ENCODE results near the gene PPP1R18. TPM values are rescaled to one million over a fixed set of nuclear protein-coding genes. Genes with fewer than 3 reads are reported as not detected.

The PPP1R18 gene
- total and polyA plus RNA-seq, 9 of the 15 experiments (the other 6 are each of a cell fraction or from before 2014, with no cell fraction given) = 12.0 to 99.2 (median 42.6) TPM

DNA sequence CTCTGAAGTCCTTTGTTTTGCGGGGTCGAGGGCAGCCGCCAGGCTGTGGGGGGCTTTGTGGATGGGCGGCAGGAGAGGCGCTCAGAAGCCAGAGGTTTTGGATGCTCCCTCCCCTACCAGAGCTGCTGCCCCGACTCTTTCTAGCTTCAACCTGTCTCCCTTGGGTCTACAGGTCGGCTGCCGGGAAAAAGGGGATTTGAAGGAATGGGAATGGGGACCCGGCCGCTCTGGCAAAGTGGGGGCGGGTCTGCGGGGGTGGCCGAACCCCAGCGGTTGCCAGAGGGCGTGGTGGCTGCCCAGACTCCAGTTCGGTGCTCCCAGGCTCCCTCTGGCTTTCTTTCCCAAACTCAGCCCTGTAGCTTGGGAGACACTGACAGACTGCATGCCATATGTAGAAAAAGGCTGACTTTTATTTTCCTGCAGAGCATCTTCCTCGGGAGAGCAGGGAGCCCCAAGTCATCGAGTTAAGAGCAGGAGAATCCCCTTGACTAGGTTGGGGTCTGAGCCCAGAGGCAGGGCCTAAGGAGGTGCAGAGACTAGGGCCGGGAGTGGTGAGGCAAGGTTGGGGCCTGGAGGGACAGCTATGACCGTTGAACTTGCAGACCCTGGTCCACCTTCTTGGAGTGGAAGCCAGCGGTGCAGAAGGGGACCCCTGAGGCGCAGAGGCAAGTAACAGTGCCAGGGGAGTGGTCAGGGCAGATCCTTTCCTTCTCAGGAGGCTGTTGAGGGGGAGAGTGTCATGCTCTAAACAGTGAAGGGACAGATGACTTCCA lies 1.4 kb upstream of the PPP1R18 start (continued):
- no peak for TF ChIP-seq KLF16 (IDR thresholded peaks at IDR 0.05)
- TF ChIP-seq, protein P1, sequence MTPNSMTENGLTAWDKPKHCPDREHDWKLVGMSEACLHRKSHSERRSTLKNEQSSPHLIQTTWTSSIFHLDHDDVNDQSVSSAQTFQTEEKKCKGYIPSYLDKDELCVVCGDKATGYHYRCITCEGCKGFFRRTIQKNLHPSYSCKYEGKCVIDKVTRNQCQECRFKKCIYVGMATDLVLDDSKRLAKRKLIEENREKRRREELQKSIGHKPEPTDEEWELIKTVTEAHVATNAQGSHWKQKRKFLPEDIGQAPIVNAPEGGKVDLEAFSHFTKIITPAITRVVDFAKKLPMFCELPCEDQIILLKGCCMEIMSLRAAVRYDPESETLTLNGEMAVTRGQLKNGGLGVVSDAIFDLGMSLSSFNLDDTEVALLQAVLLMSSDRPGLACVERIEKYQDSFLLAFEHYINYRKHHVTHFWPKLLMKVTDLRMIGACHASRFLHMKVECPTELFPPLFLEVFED (CRISPR knock-in tag; conservative IDR thresholded peaks at IDR 0.05) = no peak
- TF ChIP-seq, protein P2, sequence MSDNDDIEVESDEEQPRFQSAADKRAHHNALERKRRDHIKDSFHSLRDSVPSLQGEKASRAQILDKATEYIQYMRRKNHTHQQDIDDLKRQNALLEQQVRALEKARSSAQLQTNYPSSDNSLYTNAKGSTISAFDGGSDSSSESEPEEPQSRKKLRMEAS (CRISPR knock-in tag; IDR thresholded peaks at IDR 0.05) = peak; percentile 57; the same call in 1 of the 2 replicates
- TF ChIP-seq LARP7 (IDR thresholded peaks at IDR 0.05) = no peak
- TF ChIP-seq TAF15 (IDR thresholded peaks at IDR 0.05; ENCODE audit: low read depth, low read length) = no peak
- TF ChIP-seq, protein P3, sequence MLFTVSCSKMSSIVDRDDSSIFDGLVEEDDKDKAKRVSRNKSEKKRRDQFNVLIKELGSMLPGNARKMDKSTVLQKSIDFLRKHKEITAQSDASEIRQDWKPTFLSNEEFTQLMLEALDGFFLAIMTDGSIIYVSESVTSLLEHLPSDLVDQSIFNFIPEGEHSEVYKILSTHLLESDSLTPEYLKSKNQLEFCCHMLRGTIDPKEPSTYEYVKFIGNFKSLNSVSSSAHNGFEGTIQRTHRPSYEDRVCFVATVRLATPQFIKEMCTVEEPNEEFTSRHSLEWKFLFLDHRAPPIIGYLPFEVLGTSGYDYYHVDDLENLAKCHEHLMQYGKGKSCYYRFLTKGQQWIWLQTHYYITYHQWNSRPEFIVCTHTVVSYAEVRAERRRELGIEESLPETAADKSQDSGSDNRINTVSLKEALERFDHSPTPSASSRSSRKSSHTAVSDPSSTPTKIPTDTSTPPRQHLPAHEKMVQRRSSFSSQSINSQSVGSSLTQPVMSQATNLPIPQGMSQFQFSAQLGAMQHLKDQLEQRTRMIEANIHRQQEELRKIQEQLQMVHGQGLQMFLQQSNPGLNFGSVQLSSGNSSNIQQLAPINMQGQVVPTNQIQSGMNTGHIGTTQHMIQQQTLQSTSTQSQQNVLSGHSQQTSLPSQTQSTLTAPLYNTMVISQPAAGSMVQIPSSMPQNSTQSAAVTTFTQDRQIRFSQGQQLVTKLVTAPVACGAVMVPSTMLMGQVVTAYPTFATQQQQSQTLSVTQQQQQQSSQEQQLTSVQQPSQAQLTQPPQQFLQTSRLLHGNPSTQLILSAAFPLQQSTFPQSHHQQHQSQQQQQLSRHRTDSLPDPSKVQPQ (CRISPR knock-in tag; IDR thresholded peaks at IDR 0.05; ENCODE audit: borderline replicate concordance) = no peak
- TF ChIP-seq, protein P4, sequence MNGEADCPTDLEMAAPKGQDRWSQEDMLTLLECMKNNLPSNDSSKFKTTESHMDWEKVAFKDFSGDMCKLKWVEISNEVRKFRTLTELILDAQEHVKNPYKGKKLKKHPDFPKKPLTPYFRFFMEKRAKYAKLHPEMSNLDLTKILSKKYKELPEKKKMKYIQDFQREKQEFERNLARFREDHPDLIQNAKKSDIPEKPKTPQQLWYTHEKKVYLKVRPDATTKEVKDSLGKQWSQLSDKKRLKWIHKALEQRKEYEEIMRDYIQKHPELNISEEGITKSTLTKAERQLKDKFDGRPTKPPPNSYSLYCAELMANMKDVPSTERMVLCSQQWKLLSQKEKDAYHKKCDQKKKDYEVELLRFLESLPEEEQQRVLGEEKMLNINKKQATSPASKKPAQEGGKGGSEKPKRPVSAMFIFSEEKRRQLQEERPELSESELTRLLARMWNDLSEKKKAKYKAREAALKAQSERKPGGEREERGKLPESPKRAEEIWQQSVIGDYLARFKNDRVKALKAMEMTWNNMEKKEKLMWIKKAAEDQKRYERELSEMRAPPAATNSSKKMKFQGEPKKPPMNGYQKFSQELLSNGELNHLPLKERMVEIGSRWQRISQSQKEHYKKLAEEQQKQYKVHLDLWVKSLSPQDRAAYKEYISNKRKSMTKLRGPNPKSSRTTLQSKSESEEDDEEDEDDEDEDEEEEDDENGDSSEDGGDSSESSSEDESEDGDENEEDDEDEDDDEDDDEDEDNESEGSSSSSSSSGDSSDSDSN (IDR thresholded peaks at IDR 0.05; ENCODE audit: borderline replicate concordance in 1 of 2, low read depth in 2 of 2, low read length in 2 of 2) = 0 out of 4 replicates have a peak, but pooled peaks of 1 of the 2 experiments have one; percentile 36
- TF ChIP-seq, protein P5, sequence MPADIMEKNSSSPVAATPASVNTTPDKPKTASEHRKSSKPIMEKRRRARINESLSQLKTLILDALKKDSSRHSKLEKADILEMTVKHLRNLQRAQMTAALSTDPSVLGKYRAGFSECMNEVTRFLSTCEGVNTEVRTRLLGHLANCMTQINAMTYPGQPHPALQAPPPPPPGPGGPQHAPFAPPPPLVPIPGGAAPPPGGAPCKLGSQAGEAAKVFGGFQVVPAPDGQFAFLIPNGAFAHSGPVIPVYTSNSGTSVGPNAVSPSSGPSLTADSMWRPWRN (IDR thresholded peaks at IDR 0.05; ENCODE audit: low read depth) = no peak
- TF ChIP-seq E2F3 (CRISPR knock-in tag; IDR thresholded peaks at IDR 0.05) = no peak
- TF ChIP-seq, protein P6, sequence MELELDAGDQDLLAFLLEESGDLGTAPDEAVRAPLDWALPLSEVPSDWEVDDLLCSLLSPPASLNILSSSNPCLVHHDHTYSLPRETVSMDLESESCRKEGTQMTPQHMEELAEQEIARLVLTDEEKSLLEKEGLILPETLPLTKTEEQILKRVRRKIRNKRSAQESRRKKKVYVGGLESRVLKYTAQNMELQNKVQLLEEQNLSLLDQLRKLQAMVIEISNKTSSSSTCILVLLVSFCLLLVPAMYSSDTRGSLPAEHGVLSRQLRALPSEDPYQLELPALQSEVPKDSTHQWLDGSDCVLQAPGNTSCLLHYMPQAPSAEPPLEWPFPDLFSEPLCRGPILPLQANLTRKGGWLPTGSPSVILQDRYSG (tag; conservative IDR thresholded peaks at IDR 0.05; ENCODE audit: low read depth) = no peak
- TF ChIP-seq, protein P7, sequence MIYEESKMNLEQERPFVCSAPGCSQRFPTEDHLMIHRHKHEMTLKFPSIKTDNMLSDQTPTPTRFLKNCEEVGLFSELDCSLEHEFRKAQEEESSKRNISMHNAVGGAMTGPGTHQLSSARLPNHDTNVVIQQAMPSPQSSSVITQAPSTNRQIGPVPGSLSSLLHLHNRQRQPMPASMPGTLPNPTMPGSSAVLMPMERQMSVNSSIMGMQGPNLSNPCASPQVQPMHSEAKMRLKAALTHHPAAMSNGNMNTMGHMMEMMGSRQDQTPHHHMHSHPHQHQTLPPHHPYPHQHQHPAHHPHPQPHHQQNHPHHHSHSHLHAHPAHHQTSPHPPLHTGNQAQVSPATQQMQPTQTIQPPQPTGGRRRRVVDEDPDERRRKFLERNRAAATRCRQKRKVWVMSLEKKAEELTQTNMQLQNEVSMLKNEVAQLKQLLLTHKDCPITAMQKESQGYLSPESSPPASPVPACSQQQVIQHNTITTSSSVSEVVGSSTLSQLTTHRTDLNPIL (CRISPR knock-in tag; IDR thresholded peaks at IDR 0.05) = no peak
- 0 out of 2 replicates have a peak, but pooled peaks have one; percentile 10 for TF ChIP-seq GABPA (tag; conservative IDR thresholded peaks at IDR 0.05; ENCODE audit: low read depth)
- TF ChIP-seq, protein P8, sequence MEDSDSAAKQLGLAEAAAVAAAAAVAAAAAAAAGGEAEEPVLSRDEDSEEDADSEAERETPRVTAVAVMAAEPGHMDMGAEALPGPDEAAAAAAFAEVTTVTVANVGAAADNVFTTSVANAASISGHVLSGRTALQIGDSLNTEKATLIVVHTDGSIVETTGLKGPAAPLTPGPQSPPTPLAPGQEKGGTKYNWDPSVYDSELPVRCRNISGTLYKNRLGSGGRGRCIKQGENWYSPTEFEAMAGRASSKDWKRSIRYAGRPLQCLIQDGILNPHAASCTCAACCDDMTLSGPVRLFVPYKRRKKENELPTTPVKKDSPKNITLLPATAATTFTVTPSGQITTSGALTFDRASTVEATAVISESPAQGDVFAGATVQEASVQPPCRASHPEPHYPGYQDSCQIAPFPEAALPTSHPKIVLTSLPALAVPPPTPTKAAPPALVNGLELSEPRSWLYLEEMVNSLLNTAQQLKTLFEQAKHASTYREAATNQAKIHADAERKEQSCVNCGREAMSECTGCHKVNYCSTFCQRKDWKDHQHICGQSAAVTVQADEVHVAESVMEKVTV (CRISPR knock-in tag; IDR thresholded peaks at IDR 0.05) = peak; percentile 35; the same call in 1 of the 2 replicates
- 0 out of 2 replicates have a peak, but pooled peaks have one; percentile 6 for TF ChIP-seq L3MBTL2 (IDR thresholded peaks at IDR 0.05)
